Right cardiac atrium (tissue), 5 donors: Measurements from ENCODE around the gene CALHM4. TPM values are rescaled to one million over a fixed set of nuclear protein-coding genes. Genes with fewer than 3 reads are reported as not detected.

ENCODE experiments used
- ATAC-seq, 2 donors: fragments of 200-7000 bp; cut with Tn5 transposase; one replicate each; pipeline versions ENCODE4 v1.8.0 to v1.9.1; 2020; ENCODE audit warnings: moderate library complexity in 2 of 2, mild to moderate bottlenecking in 1 of 2
- DNase-seq, 3 donors: peaks; one replicate each; pipeline ENCODE4 v3.0.0-alpha.2; 2020
- H3K27ac ChIP-seq: one replicate; pipeline ENCODE4 v1.5.1; 2013; ENCODE audit warnings: mild to moderate bottlenecking, low read length, control low read depth, moderate library complexity
- H3K27me3 ChIP-seq: one replicate; pipeline ENCODE4 v1.6.1; 2013; ENCODE audit not compliant: control insufficient read depth, insufficient read depth
- H3K4me1 ChIP-seq: one replicate; pipeline ENCODE4 v1.6.1; 2013; ENCODE audit warnings: low read length; ENCODE audit not compliant: control insufficient read depth, insufficient read depth
- H3K4me3 ChIP-seq: one replicate; pipeline ENCODE4 v1.5.1; 2013; ENCODE audit warnings: low read length, control low read depth
- H3K9me3 ChIP-seq: one replicate; pipeline ENCODE4 v1.6.1; 2013; ENCODE audit warnings: low read length; ENCODE audit not compliant: control insufficient read depth
- WGBS: extraction: QIAGEN DNeasy Blood & Tissue Kit; methylation state at CpG from one replicate; pipeline ENCODE4 v1.1.7; 2013; 5-methylcytosine and 5-hydroxymethylcytosine counted together
- intact Hi-C, 4 donors: fragments of 100-400 bp; cut with DNase I; formaldehyde crosslinking; loops; one replicate each; pipeline versions ENCODE4 v1.11.0 to v1.14.0; 2022 to 2023
- polyA plus RNA-seq: library from polyadenylated mRNA; stranded (reverse); fragments of 200-250 nt; gene quantifications from one replicate; pipeline ENCODE4 v1.2.3, GENCODE V29; 2013
- total RNA-seq, 4 donors: library from RNA; stranded (reverse); fragmentation: NEBNext Ultra II Directional; extraction: Animal tissue kit (Norgen Biotek cat#: 25700); gene quantifications; one replicate each; pipeline ENCODE4 v1.2.1, GENCODE V29; 2021
- donor health status: healthy with polysubstance abuse.
- donor health status: DM: no; HTN: yes; CAD: no.
- donor health status: DM: no; HTN: no; CAD: no.
- donor health status: DM: no; HTN: yes; CAD: no; lungs with severe emphysema.
- donor health status: DM: yes; HTN: yes; CAD: no.

The CALHM4 gene
- total and polyA plus RNA-seq, 5 donors = 0.20 to 0.26 TPM; not detected in 3

DNA sequence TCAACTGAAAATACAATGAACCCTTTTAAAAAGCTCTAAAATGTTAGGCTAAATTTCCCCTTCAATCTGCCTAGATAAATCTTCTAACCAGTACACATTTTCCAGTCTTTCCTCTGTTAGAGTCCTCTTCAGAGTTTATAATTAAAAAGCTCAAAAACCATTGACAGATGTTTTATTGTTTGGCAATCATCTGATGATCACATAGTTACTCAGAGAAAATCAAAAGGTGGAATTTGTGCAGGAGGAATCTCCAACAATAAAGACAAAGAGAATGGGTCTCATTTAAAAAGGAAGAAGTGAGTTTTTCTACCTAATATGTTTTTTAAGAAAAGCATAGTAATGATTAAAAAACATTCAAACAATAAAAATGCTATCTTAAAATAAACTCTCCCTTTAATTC lies 11.1 kb upstream of the CALHM4 start:
- no peak overlapping the region for H3K4me3 ChIP-seq
- no peaks in the 10 kb centered on the region for H3K27me3 ChIP-seq
- no peaks in the 10 kb centered on the region for H3K4me1 ChIP-seq
- intact Hi-C loops = no loop called here
- ATAC-seq (no peak), DNase-seq (no peak)
- H3K27ac ChIP-seq = no peak overlapping the region
- H3K9me3 ChIP-seq = no peaks in the 10 kb centered on the region

DNA sequence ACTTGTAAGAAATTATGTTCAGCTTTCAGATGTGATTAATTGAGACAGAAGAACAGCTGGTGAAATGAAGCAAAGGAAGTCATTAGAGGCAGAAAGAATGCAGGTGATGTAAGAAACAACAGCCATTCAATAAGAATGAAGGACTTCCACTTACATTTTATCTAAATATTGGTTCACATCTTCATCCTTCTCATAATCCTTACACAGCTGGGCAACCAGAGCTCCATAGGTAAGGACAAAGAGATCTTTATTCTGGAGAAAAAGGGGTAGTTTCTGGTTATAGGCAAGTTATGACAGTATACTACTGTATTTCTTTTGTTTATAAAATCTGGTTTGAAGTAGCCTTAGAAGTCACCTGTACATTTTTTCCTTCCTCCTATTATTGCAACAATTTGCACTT lies 10.4 kb upstream of the CALHM4 start:
- no peak overlapping the region for H3K4me3 ChIP-seq
- ATAC-seq (no peak), DNase-seq (no peak)
- intact Hi-C loops = no loop called here
- H3K27me3 ChIP-seq = no peaks in the 10 kb centered on the region
- no peak overlapping the region for H3K27ac ChIP-seq
- H3K9me3 ChIP-seq = no peaks in the 10 kb centered on the region
- no peaks in the 10 kb centered on the region for H3K4me1 ChIP-seq

DNA sequence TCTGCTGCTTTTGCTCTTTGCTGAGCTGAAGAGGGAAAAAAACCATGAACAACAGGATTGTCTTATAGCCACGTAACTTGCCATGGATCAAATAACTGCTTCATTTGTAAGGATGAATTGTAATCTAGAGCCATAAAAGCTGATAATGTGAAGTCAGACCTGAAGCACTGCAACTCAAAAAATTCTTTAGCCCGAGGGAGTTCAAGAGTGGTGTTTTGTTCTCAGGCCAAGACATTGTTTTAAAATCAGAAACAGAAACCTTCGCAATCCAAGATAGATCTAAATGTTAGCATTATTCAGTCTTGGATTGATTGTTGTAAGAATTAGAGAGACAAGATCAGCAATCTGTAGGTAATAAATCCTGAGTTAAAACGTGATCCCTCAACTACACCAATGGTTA lies 7.9 kb upstream of the CALHM4 start, which contains the start of gene TRAPPC3L:
TRAPPC3L (minus strand) TSS at position 34 of the 400 bp plus-strand sequence. CDS start 170 bp downstream, outside the sequence.
- Histone ChIP-seq H3K4me3 (no peak within 1 kb of the TSS), H3K9me3 (no peaks in the 10 kb centered on the region), H3K27me3 (no peaks in the 10 kb centered on the region), H3K27ac (no peak within 1 kb of the TSS), H3K4me1 (no peaks in the 10 kb centered on the region)
- no peak for DNase-seq
- 59% methylated on average over 4 of the region's 4 CpGs for WGBS
- no peak for ATAC-seq
- intact Hi-C loops = no loop called here

DNA sequence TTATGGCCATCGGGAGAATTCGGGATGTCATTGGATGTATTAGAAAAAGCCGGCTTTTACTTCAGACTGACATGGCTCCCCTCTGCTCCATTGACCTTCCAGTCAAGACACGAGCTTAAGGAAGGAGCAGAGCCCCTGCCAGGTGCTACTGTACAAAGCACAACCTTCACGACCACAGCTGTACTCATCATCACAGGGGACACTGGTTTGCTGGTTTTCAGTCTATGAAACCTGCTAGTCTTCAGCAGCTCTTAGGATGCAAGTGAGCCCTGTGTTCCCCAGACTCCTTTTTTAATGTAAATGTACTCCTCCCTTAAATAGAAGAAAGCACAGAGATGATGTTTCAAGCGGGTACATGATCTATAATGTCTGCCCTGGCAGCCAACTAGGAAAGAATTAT lies 6.2 kb upstream of the CALHM4 start:
- no peak for ATAC-seq
- Histone ChIP-seq H3K27ac (no peak overlapping the region), H3K9me3 (no peaks in the 10 kb centered on the region), H3K4me1 (no peaks in the 10 kb centered on the region), H3K4me3 (no peak overlapping the region), H3K27me3 (no peaks in the 10 kb centered on the region)
- intact Hi-C loops = no loop called here
- DNase-seq = no peak
- 88% methylated on average over 6 of the region's 6 CpGs for WGBS

DNA sequence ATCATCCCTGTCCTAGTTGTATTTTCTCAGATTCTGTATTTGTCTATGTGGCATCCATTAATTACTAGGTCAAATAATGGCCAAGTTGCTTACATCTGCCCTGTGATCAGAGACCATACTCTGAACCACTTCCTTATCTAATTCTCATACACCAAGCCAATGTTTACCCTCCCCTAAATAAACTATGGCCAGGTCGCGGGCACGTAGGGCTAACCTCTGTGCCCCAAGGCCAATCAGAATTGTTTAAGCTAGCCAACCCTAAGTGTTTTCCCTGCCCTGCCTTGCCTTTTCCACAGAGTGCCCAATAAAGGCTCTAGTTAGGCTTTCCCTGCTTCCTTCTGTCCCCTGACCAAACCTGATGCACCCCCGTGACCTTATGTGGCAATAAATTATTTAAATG lies 2.8 kb upstream of the CALHM4 start:
- Histone ChIP-seq H3K27ac (no peak overlapping the region), H3K4me1 (no peaks in the 10 kb centered on the region), H3K4me3 (no peak overlapping the region), H3K27me3 (no peaks in the 10 kb centered on the region), H3K9me3 (no peaks in the 10 kb centered on the region)
- intact Hi-C loops = no loop called here
- WGBS = 69% methylated on average over 4 of the region's 4 CpGs
- ATAC-seq = no peak
- DNase-seq = no peak

DNA sequence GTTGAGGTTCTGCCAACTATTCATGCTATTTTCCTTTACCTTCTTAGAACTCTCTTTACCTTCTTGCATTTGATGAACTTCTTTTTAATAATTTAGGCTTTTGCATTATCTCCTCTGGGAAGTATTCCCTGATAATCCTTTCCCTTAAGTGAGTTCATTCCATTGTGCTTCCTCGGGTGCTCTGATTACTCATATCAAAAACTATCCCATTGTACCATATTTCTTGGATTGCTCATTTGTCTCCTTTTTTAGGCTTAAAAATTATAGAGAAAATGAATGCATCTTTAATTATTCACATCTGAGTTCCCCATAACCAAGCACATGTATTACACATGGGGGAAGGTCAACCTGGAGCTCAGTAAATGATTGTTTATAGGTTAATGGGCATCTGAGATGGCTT lies 2.5 kb downstream of the CALHM4 start:
- Histone ChIP-seq H3K27ac (no peak overlapping the region), H3K4me1 (peaks cover 3% of the 10 kb centered on the region), H3K4me3 (no peak overlapping the region), H3K27me3 (no peaks in the 10 kb centered on the region), H3K9me3 (no peaks in the 10 kb centered on the region)
- intact Hi-C loops = no loop called here
- no peak for ATAC-seq
- no peak for DNase-seq
- WGBS = 32% methylated on average over 1 of the region's 1 CpG

DNA sequence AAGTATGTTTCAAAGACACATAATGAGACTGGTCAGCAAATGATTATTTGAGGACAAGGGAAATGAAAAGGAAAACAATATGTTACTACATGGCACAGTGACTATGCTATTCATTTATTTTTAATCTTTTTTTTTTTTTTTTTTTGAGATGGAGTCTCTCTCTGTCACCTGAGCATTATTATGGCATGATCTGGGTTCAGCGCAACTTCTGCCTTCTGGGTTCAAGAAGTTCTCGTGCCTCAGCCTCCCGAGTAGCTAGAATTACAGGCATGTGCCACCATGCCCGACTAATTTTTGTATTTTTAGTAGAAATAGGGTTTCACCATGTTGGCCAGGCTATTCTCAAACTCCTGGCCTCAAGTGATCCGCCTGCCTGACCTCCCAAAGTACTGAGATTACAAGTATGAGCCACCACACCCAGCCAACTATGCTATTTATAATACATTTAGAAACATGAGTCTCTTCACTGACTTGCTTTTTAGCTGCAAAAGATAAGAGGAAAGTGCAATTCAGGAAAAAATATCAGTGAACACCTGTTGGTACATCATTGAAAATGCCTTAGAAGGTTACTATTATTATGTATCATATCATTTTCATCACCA lies 3.4 kb downstream of the CALHM4 start:
- H3K27ac ChIP-seq = no peak overlapping the region
- H3K4me1 ChIP-seq = peaks cover 3% of the 10 kb centered on the region
- H3K4me3 ChIP-seq = no peak overlapping the region
- DNase-seq (no peak), ATAC-seq (no peak)
- 78% methylated on average over 5 of the region's 5 CpGs for WGBS
- H3K9me3 ChIP-seq = no peaks in the 10 kb centered on the region
- intact Hi-C loops = no loop called here
- no peaks in the 10 kb centered on the region for H3K27me3 ChIP-seq

DNA sequence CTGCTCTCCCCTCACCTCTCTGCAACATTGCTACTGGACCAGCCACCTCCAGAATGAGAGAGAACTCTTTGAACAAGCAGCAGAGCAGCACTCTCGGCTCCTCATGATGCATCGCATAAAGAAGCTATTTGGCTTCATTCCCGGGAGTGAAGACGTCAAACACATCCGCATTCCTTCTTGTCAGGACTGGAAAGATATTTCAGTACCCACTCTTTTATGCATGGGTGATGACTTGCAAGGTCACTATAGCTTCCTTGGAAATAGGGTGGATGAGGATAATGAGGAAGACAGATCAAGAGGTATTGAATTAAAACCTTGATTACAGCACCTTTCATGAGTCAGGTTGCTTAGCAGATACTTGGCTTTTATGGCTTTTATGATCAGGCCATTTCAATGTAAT lies 4.3 kb downstream of the CALHM4 start:
- Histone ChIP-seq H3K27me3 (no peaks in the 10 kb centered on the region), H3K27ac (peak overlapping the region; percentile 58), H3K9me3 (no peaks in the 10 kb centered on the region), H3K4me1 (peaks cover 3% of the 10 kb centered on the region), H3K4me3 (no peak overlapping the region)
- DNase-seq (peak in 1 of 3 donors; percentile 21), ATAC-seq (peak; percentile 60 to 80)
- intact Hi-C loops = no loop called here
- 18% methylated on average over 5 of the region's 5 CpGs for WGBS

DNA sequence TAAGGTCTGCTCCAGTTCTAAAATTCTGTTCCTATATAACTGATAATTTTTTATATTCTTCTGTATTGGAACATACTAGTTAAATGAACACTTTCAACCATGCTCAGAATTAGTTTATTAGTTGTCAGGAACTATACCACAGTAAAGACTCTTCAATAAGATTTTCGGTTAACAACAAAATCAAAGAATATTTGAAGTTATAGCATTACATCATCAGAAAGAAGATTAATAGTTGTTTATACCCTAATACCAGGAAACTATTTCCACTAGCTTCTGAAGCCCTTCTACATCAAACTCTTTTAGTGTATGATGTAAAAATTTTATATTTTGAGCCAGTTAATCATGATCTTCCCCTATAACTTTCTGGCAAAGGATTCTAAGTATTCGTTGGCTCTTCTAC lies 6.6 kb downstream of the CALHM4 start:
- H3K4me3 ChIP-seq = no peak overlapping the region
- H3K9me3 ChIP-seq = no peaks in the 10 kb centered on the region
- WGBS = 90% methylated on average over 2 of the region's 2 CpGs

DNA sequence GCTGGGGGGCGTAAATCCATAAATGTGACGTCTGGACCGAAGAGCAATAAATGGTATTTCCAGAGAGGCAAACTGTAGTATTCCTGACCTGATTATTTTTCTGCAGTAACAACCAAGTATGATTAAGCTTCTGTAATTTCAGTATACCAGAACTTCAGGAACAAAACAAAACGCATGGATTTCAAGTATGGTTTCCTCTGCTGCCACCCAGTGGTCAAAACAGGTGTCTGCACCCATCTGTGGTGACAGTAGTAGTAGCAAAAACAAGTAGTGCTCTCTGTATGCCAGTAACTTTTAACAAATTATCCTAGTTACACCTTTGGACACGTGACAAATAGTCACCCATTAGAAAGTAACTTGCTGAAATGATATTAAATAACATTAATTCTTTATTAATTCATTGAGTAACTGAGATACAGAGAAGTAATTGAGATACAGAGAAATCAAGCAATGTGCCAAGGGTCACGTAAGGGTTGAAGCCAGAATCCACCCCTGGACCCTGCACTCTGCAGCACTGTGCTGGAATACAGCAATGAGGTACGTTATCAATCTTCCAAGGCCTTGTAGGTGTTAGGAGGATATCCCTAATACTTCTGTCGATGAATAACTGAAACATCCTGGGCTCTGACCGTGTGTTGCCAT lies 7.9 kb downstream of the CALHM4 start:
- 46% methylated on average over 9 of the region's 9 CpGs for WGBS
- Histone ChIP-seq H3K4me3 (no peak overlapping the region), H3K27me3 (no peaks in the 10 kb centered on the region), H3K27ac (no peak overlapping the region), H3K9me3 (no peaks in the 10 kb centered on the region), H3K4me1 (peaks cover 3% of the 10 kb centered on the region)
- peak; percentile 59 to 65 for ATAC-seq
- intact Hi-C loops = loop anchor here in 2 of 4 donors (10.0 kb wide), 1 partner anchor 287 kb away; the partner anchor contains the start of gene TSPYL1 (in 2 of the 2)
- peak; percentile 62 to 90 (median 80) for DNase-seq

More for the DNA sequence above, 6.6 kb downstream of the CALHM4 start:
- Histone ChIP-seq H3K27ac (no peak overlapping the region), H3K27me3 (no peaks in the 10 kb centered on the region), H3K4me1 (peaks cover 3% of the 10 kb centered on the region)
- ATAC-seq = no peak
- DNase-seq = no peak
- intact Hi-C loops = loop anchor here in 2 of 4 donors (10.0 kb wide), 1 partner anchor 285 kb away; the partner anchor contains the start of gene TSPYL1 (in 2 of the 2)

DNA sequence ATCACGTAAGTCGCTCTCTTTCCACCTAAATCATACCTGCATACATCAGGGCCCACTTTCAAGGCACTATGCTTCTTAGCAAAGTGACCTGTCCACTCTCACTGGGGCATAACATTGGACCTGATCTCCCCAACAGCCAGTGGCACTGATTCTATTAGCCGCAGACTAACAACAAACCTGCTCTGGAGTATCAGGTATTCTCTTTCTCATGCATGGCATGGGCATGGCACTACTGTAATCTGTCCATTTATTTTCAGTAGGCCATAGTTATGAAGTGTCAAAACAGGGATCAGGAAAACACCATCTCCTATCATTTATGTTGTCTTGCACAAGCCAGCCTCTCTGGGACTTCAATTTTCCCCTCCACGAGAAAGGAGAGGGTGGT lies 8.5 kb downstream of the CALHM4 start:
- intact Hi-C loops = loop anchor here in 2 of 4 donors (10.0 kb wide), 1 partner anchor 287 kb away; the partner anchor contains the start of gene TSPYL1 (in 2 of the 2)
- H3K4me3 ChIP-seq = no peak overlapping the region
- whole genome bisulfite sequencing = 86% methylated on average over 4 of the region's 4 CpGs

More for the DNA sequence above, 8.5 kb downstream of the CALHM4 start:
- Histone ChIP-seq H3K27me3 (no peaks in the 10 kb centered on the region), H3K27ac (peak overlapping the region; percentile 74), H3K9me3 (no peaks in the 10 kb centered on the region), H3K4me1 (peaks cover 3% of the 10 kb centered on the region)
- no peak for DNase-seq
- no peak for ATAC-seq
